ENCODE data around the gene CRNKL1. TPM values are rescaled to one million over a fixed set of nuclear protein-coding genes. Genes with fewer than 3 reads are reported as not detected.

CRNKL1 gene
- total RNA-seq = 21.9 and 34.5 TPM in 2 replicates

DNA sequence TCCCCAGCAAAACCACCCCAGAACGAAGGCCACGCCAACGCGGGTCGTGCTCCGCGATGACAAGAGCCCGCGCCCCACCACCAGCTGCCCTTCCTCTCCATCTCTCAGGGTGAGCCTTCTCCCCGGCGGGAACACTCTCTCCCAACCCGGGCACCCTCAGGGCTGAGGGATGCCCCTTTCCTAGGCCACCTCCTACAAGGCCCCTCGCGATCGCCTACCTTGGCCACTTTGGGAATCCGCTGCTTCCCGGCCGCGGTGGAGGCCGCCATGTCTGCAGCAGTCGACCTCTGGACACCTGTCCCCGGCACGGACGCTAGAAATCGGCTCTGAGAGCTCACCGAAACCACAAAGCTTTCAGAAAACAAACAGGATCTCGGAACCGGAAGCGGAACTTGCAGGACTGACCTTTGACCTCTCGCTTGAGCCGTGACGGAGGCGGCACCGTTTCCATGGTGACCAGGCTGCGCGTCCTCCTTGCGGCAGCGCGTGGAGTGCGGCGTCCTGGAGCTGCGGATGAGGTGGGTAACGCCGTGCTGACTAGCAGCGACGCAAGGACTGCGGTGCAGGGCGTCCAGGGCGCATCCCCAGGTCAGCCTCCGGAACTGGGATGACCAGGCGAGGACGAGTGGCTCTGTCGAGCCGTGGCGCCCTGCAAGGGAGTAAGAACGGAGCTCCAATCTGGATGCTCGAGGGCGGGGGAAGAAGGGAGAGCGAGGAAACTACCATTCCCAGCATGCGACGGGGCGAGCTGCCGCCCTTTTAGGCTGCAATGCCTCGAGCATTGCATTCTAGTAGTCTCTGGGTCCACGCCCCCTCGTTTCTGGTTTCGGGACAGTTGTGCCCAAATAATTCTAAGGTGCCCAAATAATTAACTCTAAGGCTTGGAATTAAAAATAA is at the start of gene CRNKL1, which contains the start of gene CFAP61:
TSS of gene CRNKL1 (minus strand) at position 393 of the 897 bp plus-strand sequence. CDS start at position 269, 124 bp downstream.
TSS of gene CFAP61 (plus strand) at position 459 of the 897 bp plus-strand sequence. CDS start 4,122 bp downstream, outside the sequence.
- peak; percentile 95 for DNase-seq (ENCODE audit: low read depth)

DNA sequence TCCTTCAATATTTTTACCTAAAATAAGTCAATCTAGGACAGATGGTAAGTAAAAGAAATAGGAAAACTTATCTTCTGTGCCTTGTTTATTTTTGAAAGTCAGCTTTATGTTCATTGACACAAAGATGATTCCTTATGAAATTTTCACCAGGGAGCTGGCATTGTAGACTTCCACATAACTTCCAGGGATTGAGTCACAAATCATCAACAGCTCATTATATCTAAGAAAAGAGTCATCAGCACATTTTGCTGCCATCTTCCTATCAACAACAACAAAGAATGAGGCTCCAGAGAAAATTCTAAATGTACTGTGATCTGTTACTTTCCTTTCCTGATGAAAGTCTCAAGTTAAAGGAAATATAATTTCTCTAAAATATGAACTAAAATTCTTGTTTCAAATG is 48.6 kb upstream of the CRNKL1 start:
- no peak for DNase-seq (ENCODE audit: low read depth)

DNA sequence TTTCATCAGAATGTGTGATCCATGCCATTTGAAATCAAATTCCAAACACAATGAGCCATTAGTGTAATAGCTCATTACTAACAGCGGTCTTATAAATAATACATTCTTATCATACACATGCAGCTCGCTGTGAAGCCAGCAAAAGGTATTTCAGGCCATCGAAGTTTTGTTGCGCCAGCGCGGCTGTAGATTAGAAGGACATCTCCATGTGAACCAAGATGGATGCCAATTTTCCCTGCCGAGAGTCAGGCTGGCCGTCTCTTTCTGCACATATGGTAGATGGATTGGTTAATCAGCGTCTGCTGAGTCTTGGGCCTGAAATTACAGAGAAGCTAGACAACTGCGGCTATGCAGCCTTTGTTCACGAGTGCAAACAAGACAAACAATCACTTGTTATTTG is 44.2 kb upstream of the CRNKL1 start:
- DNase-seq (ENCODE audit: low read depth) = no peak

DNA sequence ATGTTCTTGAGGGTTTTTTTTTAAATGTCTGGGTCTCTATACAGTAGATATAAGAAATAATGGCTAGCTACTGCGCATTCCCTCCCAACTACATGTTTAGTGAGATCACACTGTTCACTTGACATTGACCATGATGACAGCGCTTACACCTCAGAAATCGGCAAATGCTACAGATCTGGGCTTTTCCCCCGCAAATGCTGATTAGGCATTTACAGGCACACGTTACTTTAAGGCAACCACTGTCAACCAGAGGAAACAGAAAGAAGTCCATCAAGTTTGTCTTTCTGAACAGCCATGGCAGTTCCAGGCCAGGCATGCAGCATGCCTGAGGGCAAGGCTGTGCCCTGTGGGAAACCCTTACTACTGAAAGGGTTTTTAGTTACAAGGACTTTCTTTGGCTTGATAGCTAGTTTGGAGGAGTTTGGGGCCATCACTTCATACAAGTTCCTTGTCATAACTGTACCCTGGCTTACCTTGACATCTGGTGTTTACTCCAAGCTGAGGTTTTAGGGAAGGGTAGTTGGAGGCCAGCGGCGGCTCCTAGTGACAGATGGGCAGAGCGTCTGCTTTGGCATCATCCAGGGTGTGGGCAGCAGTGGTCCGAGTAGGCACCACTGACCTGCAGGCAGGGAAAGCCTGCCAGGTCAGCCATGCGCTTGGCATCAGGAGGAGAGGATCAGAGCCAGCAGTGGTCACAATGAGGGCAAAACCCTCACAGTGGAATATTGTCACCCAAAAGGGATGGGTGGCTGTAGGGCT is 43.0 kb upstream of the CRNKL1 start:
- no peak for DNase-seq (ENCODE audit: low read depth)

DNA sequence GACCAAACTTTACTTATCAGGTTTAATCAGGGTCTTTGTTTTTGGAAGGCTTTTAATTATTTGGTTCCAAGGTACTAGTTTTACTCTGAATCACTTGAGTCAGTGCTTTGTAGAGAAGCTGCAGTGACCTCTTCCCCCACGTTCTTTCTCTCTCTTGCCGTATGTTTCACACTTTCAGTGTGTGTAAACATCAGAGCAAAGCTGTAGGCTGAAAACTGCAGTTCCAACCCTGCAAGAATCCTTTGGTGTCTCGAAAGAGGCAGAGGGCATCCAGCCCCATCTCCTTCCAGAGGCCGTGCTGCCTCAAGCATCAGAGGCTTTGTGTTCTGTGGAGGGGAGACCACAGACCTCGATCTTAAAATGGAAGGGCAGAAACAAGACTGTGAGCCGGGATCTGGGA is 42.1 kb upstream of the CRNKL1 start:
- DNase-seq (ENCODE audit: low read depth) = no peak

DNA sequence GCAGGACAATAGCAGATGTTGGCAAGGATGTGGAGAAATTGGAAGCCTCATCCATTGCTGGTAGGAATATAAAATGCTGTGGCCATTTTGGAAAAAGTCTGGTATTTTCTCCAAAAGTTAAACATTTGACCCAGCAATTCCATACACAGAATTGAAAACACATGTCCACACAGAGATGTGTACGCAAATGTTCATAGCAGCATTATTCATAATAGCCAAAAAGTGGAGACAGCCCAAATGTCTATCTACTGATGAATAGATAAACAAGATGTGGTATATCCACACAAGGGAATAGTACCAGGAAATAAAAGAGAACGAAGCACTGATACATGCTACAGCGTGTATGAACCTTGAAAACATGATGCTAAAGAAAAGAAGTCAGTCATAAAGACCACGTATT is 40.6 kb upstream of the CRNKL1 start:
- DNase-seq (ENCODE audit: low read depth) = no peak

DNA sequence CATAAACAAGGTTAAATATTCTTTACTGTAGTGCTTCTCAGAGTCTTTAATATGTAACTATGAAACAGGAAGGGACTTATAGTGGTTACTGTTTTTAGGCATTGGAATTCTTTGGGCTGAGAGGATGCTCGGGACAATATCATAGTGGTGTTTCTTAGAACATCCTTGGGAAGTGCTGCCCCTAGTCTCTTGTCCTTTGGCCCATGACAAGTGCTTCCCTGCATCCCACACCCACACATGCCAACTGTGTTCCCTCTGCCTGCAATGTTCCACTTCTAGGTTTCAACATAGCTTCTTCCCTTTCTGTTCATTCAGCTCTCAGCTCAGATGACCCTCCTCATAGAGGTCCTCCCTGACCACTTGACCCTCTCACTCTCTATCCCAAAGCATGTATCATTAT is 37.7 kb upstream of the CRNKL1 start:
- DNase-seq (ENCODE audit: low read depth) = no peak

DNA sequence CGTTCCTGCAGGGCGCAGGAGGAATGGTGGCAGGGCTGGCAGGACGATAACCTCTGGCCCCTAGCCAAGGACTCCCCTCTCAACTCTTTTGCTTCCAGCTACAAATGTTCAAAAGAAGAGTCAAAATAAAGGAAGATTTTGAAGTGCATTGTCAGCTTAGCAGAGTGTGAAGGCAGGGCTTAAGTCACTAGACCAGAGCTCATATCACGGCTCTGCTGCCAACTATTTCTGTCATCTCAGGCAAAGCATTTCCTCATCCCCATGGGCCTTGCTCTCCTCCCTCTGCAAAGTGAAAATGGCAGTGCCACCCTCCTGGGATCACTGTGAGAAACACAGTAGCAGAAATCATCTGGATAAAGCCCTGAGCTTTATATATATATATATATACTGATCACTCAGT is 36.8 kb upstream of the CRNKL1 start:
- DNase-seq (ENCODE audit: low read depth) = no peak

DNA sequence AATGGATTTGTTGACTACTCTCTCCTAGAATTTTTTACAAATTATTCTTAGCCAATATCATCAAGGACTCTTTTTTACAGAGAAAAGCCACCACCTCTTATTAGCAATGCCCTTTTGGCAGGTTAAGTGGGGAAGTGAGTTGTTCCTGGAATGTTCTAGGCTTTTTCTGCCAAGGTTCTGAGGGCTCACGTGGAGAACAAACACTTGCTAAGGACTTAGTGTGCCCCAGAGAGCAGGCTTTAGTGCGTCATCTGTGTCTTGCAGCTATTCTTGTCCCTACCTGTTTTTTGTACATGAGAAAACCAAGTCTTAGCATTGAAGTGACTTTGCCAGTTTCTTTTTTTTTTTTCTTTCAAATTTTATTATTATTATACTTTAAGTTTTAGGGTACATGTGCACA is 33.5 kb upstream of the CRNKL1 start:
- DNase-seq (ENCODE audit: low read depth) = no peak

DNA sequence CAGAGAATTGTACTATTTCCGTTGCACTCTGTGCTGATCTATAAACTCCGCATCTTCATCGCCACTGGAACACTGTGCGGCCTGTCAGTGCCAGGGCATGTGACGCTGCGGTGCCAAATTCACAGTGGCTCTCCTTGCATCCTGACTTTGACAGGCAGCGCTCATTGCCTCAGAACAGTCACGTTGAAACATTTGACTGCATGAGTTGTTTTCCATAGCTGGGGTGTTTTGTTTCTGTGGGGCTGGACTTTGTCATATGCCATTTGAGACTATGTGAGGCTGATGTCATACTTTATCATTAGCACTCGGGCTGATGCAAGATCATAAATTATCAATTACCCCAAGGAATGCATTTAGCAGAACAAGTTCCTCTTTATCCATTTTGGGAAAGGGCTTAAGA is 32.8 kb upstream of the CRNKL1 start:
- no peak for DNase-seq (ENCODE audit: low read depth)

DNA sequence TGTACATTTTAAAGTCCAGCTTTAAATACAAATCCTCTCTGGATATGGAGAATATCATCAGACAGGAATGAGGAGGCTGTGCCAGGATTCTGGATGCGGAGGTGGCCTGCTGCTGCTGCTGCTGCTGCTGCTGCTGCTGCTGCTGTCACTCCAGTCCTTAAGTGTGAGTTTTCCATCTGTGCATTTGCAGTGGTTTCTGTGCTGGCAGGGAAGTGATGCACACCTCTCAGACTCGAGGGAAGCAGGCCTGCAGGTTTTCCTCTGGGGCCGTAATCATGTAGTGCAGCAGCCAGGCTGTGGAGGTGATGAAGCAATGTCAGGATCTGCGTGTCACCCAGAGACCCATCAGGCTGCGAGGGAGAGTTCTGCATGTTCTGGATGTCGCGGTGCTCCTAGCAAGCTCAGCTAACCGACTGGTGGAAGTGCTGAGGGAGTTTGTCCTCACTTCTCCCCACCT is 32.1 kb upstream of the CRNKL1 start:
- DNase-seq (ENCODE audit: low read depth) = no peak

DNA sequence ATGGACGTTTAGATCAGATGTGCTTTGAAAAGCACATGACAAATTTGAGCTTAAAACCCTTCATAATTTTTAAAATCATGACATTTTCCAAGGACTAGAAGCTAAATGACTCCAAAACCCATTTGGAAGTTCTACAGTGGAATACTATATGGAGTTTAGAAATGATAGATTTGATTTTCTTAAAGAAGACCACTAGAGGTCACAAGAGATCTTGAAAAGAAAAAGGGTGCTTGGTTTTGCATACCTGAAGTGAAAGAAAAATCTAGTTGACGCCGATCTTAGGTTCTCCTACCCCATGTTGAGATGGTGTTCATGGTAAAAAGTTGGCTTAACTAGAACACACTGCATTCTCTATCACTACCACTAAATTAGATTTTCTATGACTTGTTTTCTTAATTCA is 31.5 kb upstream of the CRNKL1 start:
- peak; percentile 52 for DNase-seq (ENCODE audit: low read depth)

DNA sequence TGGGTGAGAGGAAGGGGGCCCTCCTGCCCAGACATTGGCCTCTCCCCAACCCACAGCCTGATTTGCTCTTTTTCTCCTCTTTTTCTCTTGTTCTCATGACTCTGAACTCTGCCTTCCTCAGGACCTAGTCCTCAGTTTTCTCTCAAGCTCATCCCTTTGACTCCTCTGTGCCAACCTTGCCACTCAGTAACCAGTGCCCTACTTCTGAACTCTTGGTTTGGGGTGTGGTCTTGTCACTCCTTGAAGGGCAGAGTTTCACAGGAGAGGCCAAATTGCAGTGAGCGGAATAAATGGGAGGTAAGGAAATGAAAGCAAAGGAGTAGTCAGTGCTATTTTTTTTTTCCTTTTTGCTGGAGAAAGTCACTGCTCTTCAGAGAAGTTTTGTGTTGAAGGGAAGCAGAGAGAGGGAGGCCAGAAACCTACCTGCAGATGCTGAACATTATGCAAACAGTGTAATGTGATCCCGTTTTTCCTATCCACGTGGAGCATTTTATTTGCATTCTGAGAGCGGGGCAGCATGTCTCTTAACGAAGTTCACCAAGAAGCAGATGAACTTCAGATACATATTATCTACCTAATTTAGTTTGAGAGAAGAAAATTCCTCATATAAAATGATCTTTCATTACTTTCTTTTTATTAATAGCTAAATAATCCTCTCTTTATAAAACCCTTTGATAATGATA is 27.0 kb upstream of the CRNKL1 start:
- DNase-seq (ENCODE audit: low read depth) = peak; percentile 21

DNA sequence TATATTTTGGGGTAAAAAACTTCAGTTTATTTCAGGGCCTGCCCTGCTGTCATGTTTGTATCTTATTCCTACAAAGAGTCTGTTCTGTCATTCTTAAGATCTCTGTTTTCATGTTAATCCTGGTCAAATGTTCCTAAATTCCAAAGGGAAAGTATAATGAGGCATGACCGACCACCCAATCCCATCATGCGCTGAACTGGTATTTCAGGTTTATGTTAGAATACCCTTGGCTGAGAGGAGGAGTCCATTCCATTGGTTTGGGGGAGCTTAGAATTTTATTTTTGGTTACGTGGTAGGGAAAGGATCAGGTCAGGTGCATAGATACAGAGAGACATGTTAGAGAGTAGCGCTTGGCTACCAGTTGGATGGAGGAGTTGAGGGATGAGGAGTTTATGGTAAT is 25.8 kb upstream of the CRNKL1 start:
- no peak for DNase-seq (ENCODE audit: low read depth)

DNA sequence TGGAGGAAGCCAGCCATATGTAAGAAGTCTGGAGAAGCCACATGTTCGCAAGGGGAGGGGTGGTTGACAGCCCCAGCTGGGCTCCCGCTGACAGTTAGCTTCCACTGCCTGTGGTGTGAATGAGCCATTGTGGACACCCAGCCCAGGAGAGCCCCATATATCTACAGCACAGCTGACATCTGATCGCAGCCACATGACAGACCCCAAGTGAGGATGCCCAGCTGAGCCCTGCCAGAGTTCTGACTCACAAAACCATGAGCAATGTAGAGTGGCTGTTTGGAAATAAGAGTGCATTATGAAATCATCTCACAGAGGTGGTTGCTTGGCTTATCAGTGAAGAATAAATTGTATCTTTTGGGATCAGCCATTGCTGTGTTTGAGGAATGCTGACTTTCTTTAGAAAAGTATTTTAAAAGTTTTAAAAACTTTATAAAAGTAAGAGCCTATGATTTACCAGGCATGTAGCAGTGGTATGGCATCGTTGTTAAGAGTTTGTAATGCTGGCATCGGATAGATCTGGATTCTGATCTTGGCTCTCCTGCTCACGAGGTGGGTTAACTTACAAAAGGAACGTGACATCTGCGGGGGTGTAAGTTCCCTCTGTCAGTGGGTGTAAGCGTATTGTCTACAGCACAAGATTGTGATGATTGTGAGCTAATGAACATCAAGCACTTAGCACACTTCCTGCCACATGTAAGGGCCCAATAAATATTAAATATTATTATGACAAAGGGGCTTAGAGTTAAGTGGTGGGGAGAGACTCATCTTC is 24.2 kb upstream of the CRNKL1 start:
- peak; percentile 29 for DNase-seq (ENCODE audit: low read depth)

DNA sequence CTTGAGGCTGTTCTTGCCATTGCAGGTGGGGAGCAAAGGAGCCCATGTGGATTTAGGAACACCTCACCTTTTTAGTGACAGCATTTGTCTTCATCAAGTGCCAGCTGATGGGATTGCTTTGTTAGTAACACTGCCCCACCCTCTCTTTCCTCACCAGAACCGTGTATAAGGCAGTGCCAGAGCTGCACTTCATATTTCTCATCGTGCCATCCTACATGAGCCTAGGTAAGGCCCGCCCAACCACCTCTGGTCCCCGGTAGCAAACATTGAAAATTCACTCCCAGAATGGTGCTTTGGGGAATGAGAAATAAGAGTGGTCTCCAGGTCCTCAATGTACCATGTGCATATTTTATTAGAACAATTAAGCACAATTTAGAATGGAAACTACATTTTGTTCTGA is 22.8 kb upstream of the CRNKL1 start:
- DNase-seq (ENCODE audit: low read depth) = no peak

DNA sequence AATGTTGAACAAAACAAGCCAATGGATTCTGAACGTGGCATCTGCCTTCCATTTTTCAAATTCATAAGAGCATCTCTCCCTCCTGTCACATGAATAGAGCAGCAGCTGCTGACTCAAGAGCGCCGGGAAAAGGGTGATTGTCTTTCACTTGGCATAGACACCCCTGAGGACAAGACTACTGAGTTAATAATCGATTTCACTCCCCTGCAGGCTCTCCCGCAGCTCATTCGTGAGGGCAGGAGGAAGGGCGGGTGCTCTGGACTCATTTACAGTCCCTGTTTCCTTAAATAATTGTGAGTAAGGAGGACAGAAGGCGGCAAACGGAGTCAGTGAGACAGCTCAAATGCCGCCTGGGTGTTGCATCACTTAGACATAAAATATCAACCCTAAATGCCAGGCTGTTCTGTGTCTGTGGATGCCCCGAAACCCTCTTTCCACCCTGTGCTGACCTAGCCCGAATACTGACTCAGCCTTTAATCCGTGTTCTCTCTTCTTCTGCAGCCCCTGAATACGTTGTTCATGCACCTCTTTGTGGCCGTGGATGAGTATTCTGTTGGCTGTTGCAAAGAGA is 21.6 kb upstream of the CRNKL1 start:
- DNase-seq (ENCODE audit: low read depth) = peak; percentile 55

DNA sequence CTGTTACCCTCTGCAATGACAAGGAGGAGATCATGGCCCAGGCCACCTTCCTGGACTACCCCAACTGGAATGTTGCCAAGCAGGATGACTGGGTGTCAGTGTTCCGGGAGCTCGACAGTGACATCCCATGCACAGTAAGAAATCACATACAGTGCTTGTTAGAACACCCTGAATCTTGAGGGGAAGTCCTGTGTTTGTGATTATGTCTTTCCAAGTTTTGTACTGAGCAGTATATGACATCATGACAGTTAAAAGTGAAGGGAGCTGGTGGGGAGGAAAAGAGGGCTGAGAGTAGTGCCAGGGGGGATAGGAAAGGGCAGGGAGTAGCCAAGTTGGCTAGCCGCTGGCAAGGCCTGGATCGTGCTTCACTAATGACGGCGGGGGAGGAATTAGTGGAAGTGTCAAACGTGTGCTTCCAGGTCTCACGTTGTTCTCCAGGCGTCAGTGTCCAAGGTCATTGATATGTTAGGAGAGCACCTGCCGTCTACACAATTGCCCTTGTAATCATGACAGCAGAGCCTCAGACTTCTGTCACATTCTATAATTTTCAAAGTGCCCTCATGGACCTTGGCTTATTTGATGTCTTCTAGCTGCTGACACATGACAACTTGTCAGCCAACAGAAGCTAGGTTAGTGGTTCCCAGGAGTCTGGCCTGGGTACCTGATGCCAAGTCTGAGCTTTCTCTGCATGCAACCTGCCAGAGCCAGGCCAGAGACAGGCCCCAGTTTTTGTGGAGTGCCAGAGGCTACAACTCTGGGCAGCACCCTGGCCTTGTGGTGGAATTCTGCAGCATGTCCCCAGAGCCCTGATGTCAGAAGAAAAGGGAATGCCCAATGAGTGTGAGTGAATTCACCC is 18.8 kb upstream of the CRNKL1 start:
- DNase-seq (ENCODE audit: low read depth) = no peak

DNA sequence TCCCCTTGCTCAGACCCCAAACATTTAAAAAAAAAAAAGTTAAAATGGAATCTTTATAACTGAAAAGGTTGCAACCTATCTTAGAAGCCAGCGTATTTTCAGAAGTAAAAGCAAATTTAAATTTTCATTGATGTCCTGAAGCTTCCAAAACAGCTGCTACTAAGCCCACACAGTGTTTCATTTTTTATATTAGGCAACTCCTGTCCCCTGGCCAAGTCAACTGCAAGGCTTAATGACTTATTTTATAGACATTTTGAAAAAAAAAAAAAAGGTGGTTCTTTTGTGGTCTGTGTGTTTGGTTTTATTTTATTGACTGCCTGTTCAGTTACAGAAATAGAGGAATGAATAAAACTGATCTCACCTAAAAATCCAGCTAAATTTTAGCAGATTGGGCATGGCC is 13.1 kb upstream of the CRNKL1 start:
- DNase-seq (ENCODE audit: low read depth) = no peak

Data from renal cortical epithelial cell (primary cell).